Calu3 (cell line): ENCODE measurements around the gene TNFRSF18. TPM values are rescaled to one million over a fixed set of nuclear protein-coding genes. Genes with fewer than 3 reads are reported as not detected.

Source experiments
- BruUV-seq: library from RNA; stranded (reverse); fragments of 400-500 nt; replicated peaks from 2 replicates; lab custom pipeline; 2021; lab: Mats Ljungman, UMichigan
- CTCF ChIA-PET: fragments of 300-600 bp; sonication (Branson Sonifier 250); formaldehyde crosslinking; loops from one replicate; lab custom pipeline; 2022; ENCODE audit warnings: antibody characterized with exemption; lab: Charles Lee
- DNase-seq: peaks from one replicate; pipeline ENCODE4 v3.0.0; 2022
- H3K27ac Mint-ChIP-seq: one replicate; pipeline ENCODE4 v1.8.0; 2022; ENCODE audit warnings: mixed read lengths; ENCODE audit not compliant: unreplicated experiment
- H3K27me3 Mint-ChIP-seq: one replicate; pipeline ENCODE4 v1.8.0; 2022; ENCODE audit warnings: mixed read lengths; ENCODE audit not compliant: unreplicated experiment
- H3K36me3 Mint-ChIP-seq: one replicate; pipeline ENCODE4 v1.8.0; 2022; ENCODE audit warnings: mild to moderate bottlenecking, moderate library complexity, mixed read lengths; ENCODE audit not compliant: insufficient read depth, unreplicated experiment
- H3K4me1 Mint-ChIP-seq: one replicate; pipeline ENCODE4 v1.8.0; 2022; ENCODE audit warnings: mild to moderate bottlenecking, low read depth, mixed read lengths; ENCODE audit not compliant: unreplicated experiment
- H3K4me3 Mint-ChIP-seq: one replicate; pipeline ENCODE4 v1.8.0; 2022; ENCODE audit warnings: mild to moderate bottlenecking, low read depth, moderate library complexity, mixed read lengths; ENCODE audit not compliant: unreplicated experiment
- H3K9me3 Mint-ChIP-seq: one replicate; pipeline ENCODE4 v1.8.0; 2022; ENCODE audit warnings: low read depth, mixed read lengths; ENCODE audit not compliant: unreplicated experiment
- intact Hi-C: fragments of 100-400 bp; cut with micrococcal nuclease; formaldehyde crosslinking; loops from one replicate; pipeline ENCODE4 v1.10.0; 2022; ENCODE audit not compliant: unreplicated experiment
- total RNA-seq: library from RNA; stranded (reverse); gene quantifications from 2 replicates; pipeline ENCODE4 v1.2.3, GENCODE V29; 2022
- TF ChIP-seq, protein P1 (sequence below): fragments of 200-600 bp; IDR thresholded peaks from one replicate; pipeline ENCODE4 v1.8.0; 2022; ENCODE audit warnings: antibody characterized with exemption; ENCODE audit not compliant: unreplicated experiment

TNFRSF18 gene
- total RNA-seq, 1 experiment from 2014 or later, result not detected

DNA sequence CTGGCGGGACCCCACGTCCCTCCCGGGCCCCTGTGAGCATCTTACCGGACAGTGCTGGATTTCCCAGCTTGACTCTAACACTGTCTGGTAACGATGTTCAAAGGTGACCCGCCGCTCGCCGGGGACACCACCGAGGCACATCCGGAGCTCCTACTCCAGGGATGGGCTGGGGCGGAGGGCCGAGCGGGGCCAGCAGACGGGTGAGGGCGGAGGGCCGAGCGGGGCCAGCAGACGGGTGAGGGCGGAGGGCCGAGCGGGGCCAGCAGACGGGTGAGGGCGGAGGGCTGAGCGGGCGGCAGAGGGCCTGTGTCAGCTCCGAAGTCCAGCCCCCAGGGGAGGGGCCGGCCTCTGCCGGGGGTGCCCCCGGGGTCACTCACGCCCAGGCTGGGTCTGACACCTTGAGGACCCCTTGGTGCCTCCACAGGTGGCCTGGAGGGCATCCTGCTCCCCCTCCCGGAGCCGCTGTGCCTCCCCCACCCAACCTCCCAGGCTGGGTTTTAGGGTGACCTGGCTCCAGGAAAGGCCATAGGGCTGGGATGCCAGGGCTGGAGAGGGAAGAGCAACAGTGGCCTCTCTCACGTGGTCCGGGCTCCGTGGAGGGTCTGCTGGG is 38.4 kb downstream of the TNFRSF18 start:
- Mint-ChIP-seq H3K27me3 (no peaks in the 10 kb centered on the region), H3K9me3 (no peaks in the 10 kb centered on the region)

DNA sequence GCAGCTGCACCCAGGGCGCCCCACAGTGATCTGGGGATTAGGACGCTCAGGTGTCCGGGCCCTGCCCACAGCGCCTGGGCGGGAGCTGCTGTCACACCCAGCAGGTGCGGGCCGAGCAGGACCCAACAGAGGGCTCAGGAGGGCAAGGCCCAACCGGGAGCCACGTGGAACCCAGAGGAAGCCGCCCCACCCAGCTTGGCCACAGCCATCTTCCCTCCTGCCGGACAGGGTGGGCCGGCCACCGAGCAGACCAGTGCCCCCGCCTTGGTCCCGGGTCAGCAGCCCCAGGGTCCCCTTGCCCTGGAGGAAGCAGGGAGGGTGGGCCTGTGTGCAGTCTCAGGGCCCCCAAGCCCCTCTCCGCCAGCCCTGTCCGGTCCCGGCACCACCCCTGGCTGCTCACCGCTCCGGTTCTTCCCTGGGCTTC is 39.0 kb downstream of the TNFRSF18 start:
- no peaks in the 10 kb centered on the region for H3K27me3 Mint-ChIP-seq
- no TSS peak for BruUV-seq
- peaks cover 9% of the 10 kb centered on the region for H3K4me1 Mint-ChIP-seq
- H3K27ac Mint-ChIP-seq, result no peak overlapping the region
- peaks cover 72% of the 10 kb centered on the region for H3K36me3 Mint-ChIP-seq
- peak overlapping the region; percentile 96 for H3K4me3 Mint-ChIP-seq
- intact Hi-C loops, result loop anchor here (10.0 kb wide), 1 partner anchor 67 kb away; the partner anchor contains the start of genes B3GALT6 and SDF4
- H3K9me3 Mint-ChIP-seq, result no peaks in the 10 kb centered on the region
- TF ChIP-seq, protein P1, sequence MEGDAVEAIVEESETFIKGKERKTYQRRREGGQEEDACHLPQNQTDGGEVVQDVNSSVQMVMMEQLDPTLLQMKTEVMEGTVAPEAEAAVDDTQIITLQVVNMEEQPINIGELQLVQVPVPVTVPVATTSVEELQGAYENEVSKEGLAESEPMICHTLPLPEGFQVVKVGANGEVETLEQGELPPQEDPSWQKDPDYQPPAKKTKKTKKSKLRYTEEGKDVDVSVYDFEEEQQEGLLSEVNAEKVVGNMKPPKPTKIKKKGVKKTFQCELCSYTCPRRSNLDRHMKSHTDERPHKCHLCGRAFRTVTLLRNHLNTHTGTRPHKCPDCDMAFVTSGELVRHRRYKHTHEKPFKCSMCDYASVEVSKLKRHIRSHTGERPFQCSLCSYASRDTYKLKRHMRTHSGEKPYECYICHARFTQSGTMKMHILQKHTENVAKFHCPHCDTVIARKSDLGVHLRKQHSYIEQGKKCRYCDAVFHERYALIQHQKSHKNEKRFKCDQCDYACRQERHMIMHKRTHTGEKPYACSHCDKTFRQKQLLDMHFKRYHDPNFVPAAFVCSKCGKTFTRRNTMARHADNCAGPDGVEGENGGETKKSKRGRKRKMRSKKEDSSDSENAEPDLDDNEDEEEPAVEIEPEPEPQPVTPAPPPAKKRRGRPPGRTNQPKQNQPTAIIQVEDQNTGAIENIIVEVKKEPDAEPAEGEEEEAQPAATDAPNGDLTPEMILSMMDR, result no peak
- CTCF ChIA-PET, result no interaction called here
- no peak for DNase-seq

More for the DNA sequence above, 38.4 kb downstream of the TNFRSF18 start:
- no peak overlapping the region for H3K27ac Mint-ChIP-seq
- intact Hi-C loops, result loop anchor here (10.0 kb wide), 1 partner anchor 67 kb away; the partner anchor contains the start of genes B3GALT6 and SDF4
- CTCF ChIA-PET, result no interaction called here
- peaks cover 9% of the 10 kb centered on the region for H3K4me1 Mint-ChIP-seq
- peak overlapping the region; percentile 96 for H3K4me3 Mint-ChIP-seq
- BruUV-seq, result no TSS peak
- DNase-seq, result no peak
- peaks cover 68% of the 10 kb centered on the region for H3K36me3 Mint-ChIP-seq
- TF ChIP-seq, protein P1, result no peak

DNA sequence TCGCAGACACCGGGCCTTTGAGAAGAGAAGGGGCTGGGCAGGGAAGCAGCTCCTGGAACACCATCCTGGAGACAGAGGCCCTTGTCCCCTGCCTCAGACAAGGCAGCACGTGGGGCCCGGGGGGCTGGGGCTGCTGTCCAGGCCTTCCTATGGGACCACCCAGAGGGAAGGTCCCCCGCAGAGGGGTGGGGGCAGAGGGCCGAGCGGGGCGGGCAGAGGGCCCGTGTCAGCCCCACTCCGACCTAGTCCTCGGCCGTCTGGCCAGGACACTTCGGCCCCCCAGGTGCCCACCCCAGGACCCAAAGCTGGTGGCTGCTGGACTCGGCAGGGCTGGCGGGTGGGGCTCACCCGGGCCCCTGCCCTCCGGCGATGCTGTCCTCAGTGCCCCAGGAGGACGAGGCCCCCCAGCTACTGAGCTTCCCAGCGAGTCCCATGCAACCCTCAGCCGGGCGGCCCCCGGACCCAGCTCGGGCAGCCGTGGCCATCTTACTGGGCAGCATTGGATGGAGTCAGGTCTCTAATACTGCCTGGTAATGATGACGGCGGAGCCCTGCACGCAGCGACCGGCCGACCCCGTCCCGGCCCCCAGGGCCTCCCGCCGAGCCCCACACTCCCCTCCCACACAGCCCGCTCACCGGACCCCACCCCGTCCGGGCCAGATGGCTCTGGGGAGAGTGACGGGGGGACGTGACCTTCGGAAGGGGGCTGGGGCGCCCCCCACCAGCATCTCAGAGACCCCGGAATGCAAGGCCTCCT is 39.6 kb downstream of the TNFRSF18 start:
- no peaks in the 10 kb centered on the region for H3K27me3 Mint-ChIP-seq
- no peaks in the 10 kb centered on the region for H3K9me3 Mint-ChIP-seq
- TF ChIP-seq, protein P1, result no peak
- H3K4me3 Mint-ChIP-seq, result peak overlapping the region; percentile 96
- H3K27ac Mint-ChIP-seq, result no peak overlapping the region
- CTCF ChIA-PET, result no interaction called here
- no peak for DNase-seq
- H3K4me1 Mint-ChIP-seq, result peaks cover 9% of the 10 kb centered on the region
- peaks cover 71% of the 10 kb centered on the region for H3K36me3 Mint-ChIP-seq
- BruUV-seq, result no TSS peak
- intact Hi-C loops, result loop anchor here (10.0 kb wide), 1 partner anchor 68 kb away; the partner anchor contains the start of genes B3GALT6 and SDF4

DNA sequence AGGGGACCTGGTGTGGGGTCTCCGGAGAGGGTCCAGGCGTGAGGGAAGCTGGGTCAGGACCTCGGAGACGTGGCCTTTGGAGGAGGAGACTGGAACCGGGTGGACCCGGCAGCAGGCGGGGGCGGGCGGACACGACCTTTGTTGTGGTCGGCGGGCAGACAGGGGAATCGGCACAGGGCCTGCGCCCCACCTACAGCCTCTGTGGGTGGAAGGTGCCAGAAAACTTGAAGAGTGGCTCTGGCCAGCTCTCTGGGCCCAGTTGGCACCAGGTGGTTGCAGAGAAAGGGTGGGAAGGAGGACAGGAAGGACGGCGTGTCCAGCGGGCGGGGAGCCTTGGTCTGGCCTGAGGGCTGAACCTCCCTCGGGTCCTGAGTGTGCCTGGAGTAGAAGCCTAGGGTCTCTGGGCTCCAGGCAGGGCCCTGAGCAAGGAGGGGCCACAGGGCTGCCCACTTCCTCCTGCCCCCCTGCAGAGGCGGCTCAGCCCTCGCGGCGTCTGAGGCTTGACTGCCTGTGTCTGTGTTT is 40.4 kb downstream of the TNFRSF18 start:
- H3K9me3 Mint-ChIP-seq, result no peaks in the 10 kb centered on the region
- no peaks in the 10 kb centered on the region for H3K27me3 Mint-ChIP-seq
- TF ChIP-seq, protein P1, result no peak
- H3K4me1 Mint-ChIP-seq, result peaks cover 9% of the 10 kb centered on the region
- H3K4me3 Mint-ChIP-seq, result peak overlapping the region; percentile 96
- H3K27ac Mint-ChIP-seq, result peak overlapping the region; percentile 92
- no TSS peak for BruUV-seq
- intact Hi-C loops, result loop anchor here (10.0 kb wide), 1 partner anchor 69 kb away; the partner anchor contains the start of genes B3GALT6 and SDF4
- CTCF ChIA-PET, result interaction anchor here (1.0 kb wide), 1 partner anchor 29 kb away, joined by 3 read pairs; no protein-coding TSS in a partner anchor
- peak; percentile 41 for DNase-seq
- H3K36me3 Mint-ChIP-seq, result peaks cover 71% of the 10 kb centered on the region
